ENCODE results near the gene SOBP. TPM values are rescaled to one million over a fixed set of nuclear protein-coding genes. Genes with fewer than 3 reads are reported as not detected.

SOBP gene
- total RNA-seq, 1 donor from 2014 or later = 16.1 TPM

DNA sequence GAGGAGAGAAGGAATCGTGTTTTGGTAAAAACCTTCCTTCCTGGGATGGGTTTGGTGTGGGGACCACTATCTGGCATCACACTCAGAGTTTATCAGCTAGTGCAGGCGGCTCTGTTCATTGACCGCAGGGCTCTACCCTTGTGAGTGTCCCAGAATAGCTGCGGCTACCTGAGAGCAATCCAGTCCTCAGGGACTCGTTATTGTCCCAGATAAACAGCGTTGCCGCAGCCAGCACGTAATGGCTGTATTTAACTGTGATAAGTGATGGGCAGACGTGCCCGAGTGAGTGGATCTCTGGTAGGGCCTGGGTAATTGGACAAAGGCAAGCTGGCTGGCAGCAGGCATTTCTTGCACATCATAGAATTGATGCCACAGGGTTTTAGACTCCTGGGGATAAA, 163.3 kb downstream of the SOBP start:
- Mint-ChIP-seq H3K9me3 (ENCODE audit: unreplicated experiment) (peaks cover 4% of the 10 kb centered on the region), H3K36me3 (ENCODE audit: unreplicated experiment) (peaks cover 10% of the 10 kb centered on the region)

DNA sequence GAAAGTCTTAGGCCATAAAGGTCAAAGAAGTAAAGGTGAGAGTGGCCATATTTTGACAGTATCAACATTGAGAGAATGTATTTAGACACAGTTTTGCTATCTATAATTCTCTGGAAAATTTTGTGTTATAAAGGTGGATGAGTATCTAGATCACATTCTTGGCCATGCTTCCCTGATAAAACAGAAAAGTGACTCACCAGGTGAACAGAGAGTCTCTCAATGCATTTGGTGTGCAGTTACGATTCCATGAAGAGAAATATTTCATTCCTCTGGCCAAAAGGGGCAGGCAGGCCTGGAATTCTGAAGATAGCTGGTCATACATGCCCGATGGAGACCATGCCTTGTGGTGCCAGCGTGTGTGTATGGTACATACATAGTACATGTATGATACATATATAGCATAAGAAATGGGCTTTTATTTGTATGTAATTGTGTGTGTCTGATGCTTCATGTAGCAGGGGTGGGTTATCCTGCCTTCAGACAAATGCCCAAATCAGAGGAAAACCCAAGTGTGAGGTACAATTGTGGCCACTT, 164.0 kb downstream of the SOBP start:
- TF ChIP-seq, protein P1, sequence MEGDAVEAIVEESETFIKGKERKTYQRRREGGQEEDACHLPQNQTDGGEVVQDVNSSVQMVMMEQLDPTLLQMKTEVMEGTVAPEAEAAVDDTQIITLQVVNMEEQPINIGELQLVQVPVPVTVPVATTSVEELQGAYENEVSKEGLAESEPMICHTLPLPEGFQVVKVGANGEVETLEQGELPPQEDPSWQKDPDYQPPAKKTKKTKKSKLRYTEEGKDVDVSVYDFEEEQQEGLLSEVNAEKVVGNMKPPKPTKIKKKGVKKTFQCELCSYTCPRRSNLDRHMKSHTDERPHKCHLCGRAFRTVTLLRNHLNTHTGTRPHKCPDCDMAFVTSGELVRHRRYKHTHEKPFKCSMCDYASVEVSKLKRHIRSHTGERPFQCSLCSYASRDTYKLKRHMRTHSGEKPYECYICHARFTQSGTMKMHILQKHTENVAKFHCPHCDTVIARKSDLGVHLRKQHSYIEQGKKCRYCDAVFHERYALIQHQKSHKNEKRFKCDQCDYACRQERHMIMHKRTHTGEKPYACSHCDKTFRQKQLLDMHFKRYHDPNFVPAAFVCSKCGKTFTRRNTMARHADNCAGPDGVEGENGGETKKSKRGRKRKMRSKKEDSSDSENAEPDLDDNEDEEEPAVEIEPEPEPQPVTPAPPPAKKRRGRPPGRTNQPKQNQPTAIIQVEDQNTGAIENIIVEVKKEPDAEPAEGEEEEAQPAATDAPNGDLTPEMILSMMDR (IDR thresholded peaks at IDR 0.05; ENCODE audit: partially characterized antibody, unreplicated experiment) = no peak
- no peaks in the 10 kb centered on the region for H3K27me3 Mint-ChIP-seq (ENCODE audit: unreplicated experiment)
- no peak for DNase-seq
- H3K4me3 Mint-ChIP-seq (ENCODE audit: unreplicated experiment) = no peak overlapping the region
- peaks cover 4% of the 10 kb centered on the region for H3K9me3 Mint-ChIP-seq (ENCODE audit: unreplicated experiment)
- H3K36me3 Mint-ChIP-seq (ENCODE audit: unreplicated experiment) = peaks cover 10% of the 10 kb centered on the region
- H3K27ac Mint-ChIP-seq (ENCODE audit: unreplicated experiment) = no peak overlapping the region
- H3K4me1 Mint-ChIP-seq (ENCODE audit: low read depth, unreplicated experiment) = peaks cover 24% of the 10 kb centered on the region

More for the DNA sequence above, 163.3 kb downstream of the SOBP start:
- TF ChIP-seq, protein P1 (IDR thresholded peaks at IDR 0.05; ENCODE audit: partially characterized antibody, unreplicated experiment) = no peak
- Mint-ChIP-seq H3K27me3 (ENCODE audit: unreplicated experiment) (no peaks in the 10 kb centered on the region), H3K27ac (ENCODE audit: unreplicated experiment) (peak overlapping the region; percentile 39), H3K4me1 (ENCODE audit: low read depth, unreplicated experiment) (peaks cover 19% of the 10 kb centered on the region), H3K4me3 (ENCODE audit: unreplicated experiment) (no peak overlapping the region)
- peak; percentile 52 for DNase-seq

DNA sequence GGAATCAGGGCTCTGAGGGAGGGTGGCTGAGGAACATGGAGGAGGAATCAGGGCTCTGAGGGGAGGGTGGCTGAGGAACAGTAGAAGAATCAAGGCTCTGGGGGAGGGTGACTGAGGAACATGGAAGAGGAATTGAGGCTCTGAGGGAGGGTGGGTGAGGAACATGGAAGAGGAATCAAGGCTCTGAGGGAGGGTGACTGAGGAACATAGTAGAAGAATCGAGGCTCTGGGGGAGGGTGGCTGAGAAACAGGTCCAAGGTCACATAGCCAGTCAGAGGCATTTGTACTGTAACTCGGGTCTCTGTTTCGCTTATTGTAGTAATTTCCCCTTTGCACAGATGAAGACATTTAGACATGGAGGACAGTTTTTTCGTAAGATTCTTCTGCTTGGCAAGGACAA, 164.8 kb downstream of the SOBP start:
- Mint-ChIP-seq H3K4me3 (ENCODE audit: unreplicated experiment) (no peak overlapping the region), H3K27ac (ENCODE audit: unreplicated experiment) (no peak overlapping the region), H3K27me3 (ENCODE audit: unreplicated experiment) (no peaks in the 10 kb centered on the region), H3K36me3 (ENCODE audit: unreplicated experiment) (peaks cover 10% of the 10 kb centered on the region), H3K9me3 (ENCODE audit: unreplicated experiment) (peaks cover 4% of the 10 kb centered on the region), H3K4me1 (ENCODE audit: low read depth, unreplicated experiment) (peaks cover 28% of the 10 kb centered on the region)
- no peak for DNase-seq
- TF ChIP-seq, protein P1 (IDR thresholded peaks at IDR 0.05; ENCODE audit: partially characterized antibody, unreplicated experiment) = no peak

DNA sequence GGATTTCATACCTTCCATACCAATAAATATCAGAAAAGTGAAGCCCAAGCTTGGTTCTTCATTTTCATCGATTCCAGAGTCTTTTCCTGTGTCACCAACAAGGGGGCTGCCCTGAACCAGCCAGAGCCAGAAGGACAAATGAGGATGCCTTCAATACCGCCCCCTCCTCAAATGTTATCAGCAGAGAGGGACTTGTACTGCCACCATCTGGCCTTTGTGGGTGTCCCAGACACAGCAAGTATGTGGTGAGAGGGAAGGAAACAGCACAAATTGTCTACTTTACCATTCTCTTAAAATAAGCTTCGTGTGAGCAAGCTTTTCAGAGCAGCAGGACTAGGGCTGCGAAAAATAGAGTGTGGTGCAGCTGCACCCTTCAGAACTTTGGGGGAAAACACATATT, 165.3 kb downstream of the SOBP start:
- no peak for DNase-seq
- TF ChIP-seq, protein P1 (IDR thresholded peaks at IDR 0.05; ENCODE audit: partially characterized antibody, unreplicated experiment) = no peak
- Mint-ChIP-seq H3K4me3 (ENCODE audit: unreplicated experiment) (no peak overlapping the region), H3K36me3 (ENCODE audit: unreplicated experiment) (peaks cover 10% of the 10 kb centered on the region), H3K27ac (ENCODE audit: unreplicated experiment) (peak overlapping the region; percentile 48), H3K4me1 (ENCODE audit: low read depth, unreplicated experiment) (peaks cover 28% of the 10 kb centered on the region), H3K27me3 (ENCODE audit: unreplicated experiment) (no peaks in the 10 kb centered on the region), H3K9me3 (ENCODE audit: unreplicated experiment) (peaks cover 4% of the 10 kb centered on the region)

DNA sequence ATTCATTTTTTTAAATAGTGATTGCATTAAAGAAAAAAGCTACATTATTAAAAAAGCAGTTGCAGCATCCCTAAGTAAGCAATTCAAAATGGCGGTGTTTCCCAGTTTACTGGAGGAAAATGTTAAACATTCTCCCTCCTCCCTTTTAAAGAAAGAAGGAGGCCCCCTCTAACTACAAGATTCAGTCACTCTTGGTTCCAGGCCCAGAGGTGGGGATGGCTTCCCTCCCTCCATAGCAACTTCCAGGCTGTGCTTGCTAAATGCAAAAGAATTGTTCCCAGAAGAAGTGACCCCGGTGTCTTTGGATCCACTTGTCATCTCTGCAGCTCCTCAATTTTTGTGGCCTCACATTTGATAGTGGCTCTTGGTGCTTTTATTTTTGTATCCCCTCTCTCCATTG, 165.9 kb downstream of the SOBP start:
- H3K27ac Mint-ChIP-seq (ENCODE audit: unreplicated experiment) = no peak overlapping the region
- H3K9me3 Mint-ChIP-seq (ENCODE audit: unreplicated experiment) = peaks cover 4% of the 10 kb centered on the region
- H3K4me3 Mint-ChIP-seq (ENCODE audit: unreplicated experiment) = no peak overlapping the region
- DNase-seq = no peak
- H3K4me1 Mint-ChIP-seq (ENCODE audit: low read depth, unreplicated experiment) = peaks cover 28% of the 10 kb centered on the region
- TF ChIP-seq, protein P1 (IDR thresholded peaks at IDR 0.05; ENCODE audit: partially characterized antibody, unreplicated experiment) = no peak
- H3K27me3 Mint-ChIP-seq (ENCODE audit: unreplicated experiment) = no peaks in the 10 kb centered on the region
- H3K36me3 Mint-ChIP-seq (ENCODE audit: unreplicated experiment) = peaks cover 10% of the 10 kb centered on the region
